SK-N-SH treated with all-trans-retinoic acid at 6 μM for 48 hours (cell line): ENCODE data around the gene RAB1A.

Source experiments
- ATAC-seq: fragments of 200-7000 bp; cut with Tn5 transposase; 3 replicates; pipeline ENCODE4 v1.9.1; 2020; ENCODE audit warnings: mild to moderate bottlenecking, moderate library complexity
- ARNTL ChIP-seq: fragments of 450-650 bp; formaldehyde crosslinking; IDR thresholded peaks from 2 replicates; pipeline ENCODE4 v1.5.0; 2020; ENCODE audit warnings: low read depth, mild to moderate bottlenecking, moderate library complexity, borderline replicate concordance
- BACH2 ChIP-seq: fragments of 250-450 bp; sonication (Bioruptor Pico); IDR thresholded peaks from 2 replicates; pipeline ENCODE4 v1.9.0; 2021; ENCODE audit warnings: mild to moderate bottlenecking, borderline replicate concordance
- CSDC2 ChIP-seq: fragments of 250-450 bp; sonication (Bioruptor Pico); IDR thresholded peaks from 2 replicates; pipeline ENCODE4 v1.5.0; 2020; ENCODE audit warnings: mild to moderate bottlenecking, moderate library complexity
- GLIS3 ChIP-seq: fragments of 250-450 bp; sonication (Bioruptor Pico); IDR thresholded peaks from 2 replicates; pipeline ENCODE4 v1.5.0; 2020; ENCODE audit warnings: mild to moderate bottlenecking, moderate library complexity
- ISL1 ChIP-seq: fragments of 250-450 bp; sonication (Bioruptor Pico); IDR thresholded peaks from 2 replicates; pipeline ENCODE4 v2.1.2; 2022; ENCODE audit warnings: mild to moderate bottlenecking, moderate library complexity
- OSR1 ChIP-seq: fragments of 250-450 bp; sonication (Bioruptor Pico); IDR thresholded peaks from 2 replicates; pipeline ENCODE4 v1.8.0; 2022; ENCODE audit warnings: moderate library complexity, mild to moderate bottlenecking, inconsistent platforms
- PPARA ChIP-seq: fragments of 250-450 bp; sonication (Bioruptor Pico); IDR thresholded peaks from 2 replicates; pipeline ENCODE4 v1.5.0; 2020; ENCODE audit warnings: mild to moderate bottlenecking, borderline replicate concordance
- RARB ChIP-seq: fragments of 250-450 bp; sonication (Bioruptor Pico); IDR thresholded peaks from 2 replicates; pipeline ENCODE4 v1.8.0; 2021; ENCODE audit warnings: mild to moderate bottlenecking, moderate library complexity
- SNAI2 ChIP-seq: fragments of 250-450 bp; sonication (Bioruptor Pico); IDR thresholded peaks from 2 replicates; pipeline ENCODE4 v1.5.0; 2020; ENCODE audit warnings: mild to moderate bottlenecking, moderate library complexity
- TCF4 ChIP-seq: fragments of 250-450 bp; sonication (Bioruptor Pico); IDR thresholded peaks from 2 replicates; pipeline ENCODE4 v1.8.0; 2021; ENCODE audit warnings: mild to moderate bottlenecking, moderate library complexity, borderline replicate concordance
- TOX ChIP-seq: fragments of 250-450 bp; sonication (Bioruptor Pico); IDR thresholded peaks from 2 replicates; pipeline ENCODE4 v1.8.0; 2021; ENCODE audit warnings: mild to moderate bottlenecking, moderate library complexity, borderline replicate concordance
- ZC3H10 ChIP-seq: fragments of 250-450 bp; sonication (Bioruptor Pico); IDR thresholded peaks from 2 replicates; pipeline ENCODE4 v1.5.1; 2021; ENCODE audit warnings: mild to moderate bottlenecking, moderate library complexity
- ZFP3 ChIP-seq: fragments of 250-450 bp; sonication (Bioruptor Pico); IDR thresholded peaks from 2 replicates; pipeline ENCODE4 v1.5.0; 2020; ENCODE audit warnings: mild to moderate bottlenecking, moderate library complexity
- ZFP30 ChIP-seq: fragments of 450-650 bp; formaldehyde crosslinking; IDR thresholded peaks from 2 replicates; pipeline ENCODE4 v1.5.0; 2022; ENCODE audit warnings: mild to moderate bottlenecking, moderate library complexity
- ZNF565 ChIP-seq: fragments of 450-650 bp; formaldehyde crosslinking; conservative IDR thresholded peaks from 2 replicates; pipeline ENCODE4 v1.5.0; 2020; ENCODE audit warnings: low read depth, mild to moderate bottlenecking, moderate library complexity
- ZNF70 ChIP-seq: fragments of 450-650 bp; formaldehyde crosslinking; IDR thresholded peaks from 2 replicates; pipeline ENCODE4 v1.5.0; 2020; ENCODE audit warnings: mild to moderate bottlenecking, moderate library complexity
- ZNF8 ChIP-seq: fragments of 450-650 bp; formaldehyde crosslinking; IDR thresholded peaks from 2 replicates; pipeline ENCODE4 v1.5.0; 2020; ENCODE audit warnings: mild to moderate bottlenecking, moderate library complexity
- TF ChIP-seq, protein P1 (sequence below): fragments of 250-450 bp; sonication (Bioruptor Pico); IDR thresholded peaks from 2 replicates; pipeline ENCODE4 v1.5.1; 2021; ENCODE audit warnings: mild to moderate bottlenecking, moderate library complexity
- TF ChIP-seq, protein P2 (sequence below): fragments of 250-450 bp; sonication (Bioruptor Pico); IDR thresholded peaks from 2 replicates; pipeline ENCODE4 v1.5.0; 2020; ENCODE audit warnings: mild to moderate bottlenecking, moderate library complexity
- TF ChIP-seq, protein P3 (sequence below): fragments of 250-450 bp; sonication (Bioruptor Pico); IDR thresholded peaks from 2 replicates; pipeline ENCODE4 v1.8.0; 2021; ENCODE audit warnings: low read depth, mild to moderate bottlenecking, moderate library complexity, borderline replicate concordance
- TF ChIP-seq, protein P4 (sequence below): fragments of 250-450 bp; sonication (Bioruptor Pico); IDR thresholded peaks from 2 replicates; pipeline ENCODE4 v1.8.0; 2020; ENCODE audit warnings: mild to moderate bottlenecking, moderate library complexity, borderline replicate concordance

Gene RAB1A

DNA sequence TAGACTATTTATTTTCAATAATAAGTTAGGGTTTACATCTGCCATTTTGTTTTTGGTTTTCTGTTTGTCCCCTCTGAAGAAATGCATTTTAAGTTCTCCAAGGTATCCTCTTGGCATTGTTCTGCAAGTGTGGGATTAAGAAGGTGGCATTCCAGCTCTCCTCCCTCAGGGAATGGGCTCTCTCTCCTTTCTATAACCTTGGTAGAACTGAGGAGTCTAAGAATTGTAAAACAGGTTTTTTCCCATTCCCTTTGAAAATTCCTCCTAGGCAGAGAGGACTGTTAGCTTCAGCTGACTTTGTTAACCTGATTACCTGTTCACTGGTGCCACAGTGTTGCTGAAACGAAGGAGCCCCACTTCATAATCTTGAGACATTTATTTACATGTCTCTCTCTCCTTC lies 26.1 kb upstream of the RAB1A start:
- ATAC-seq = no peak
- no peak for TF ChIP-seq SNAI2 (CRISPR knock-in tag)
- TF ChIP-seq OSR1 (CRISPR knock-in tag) = no peak
- TF ChIP-seq ISL1 (CRISPR knock-in tag) = no peak
- TF ChIP-seq ZC3H10 (CRISPR knock-in tag) = no peak
- no peak for TF ChIP-seq ZNF70
- TF ChIP-seq ZNF8 = no peak
- no peak for TF ChIP-seq BACH2 (CRISPR knock-in tag)
- TF ChIP-seq, protein P1, sequence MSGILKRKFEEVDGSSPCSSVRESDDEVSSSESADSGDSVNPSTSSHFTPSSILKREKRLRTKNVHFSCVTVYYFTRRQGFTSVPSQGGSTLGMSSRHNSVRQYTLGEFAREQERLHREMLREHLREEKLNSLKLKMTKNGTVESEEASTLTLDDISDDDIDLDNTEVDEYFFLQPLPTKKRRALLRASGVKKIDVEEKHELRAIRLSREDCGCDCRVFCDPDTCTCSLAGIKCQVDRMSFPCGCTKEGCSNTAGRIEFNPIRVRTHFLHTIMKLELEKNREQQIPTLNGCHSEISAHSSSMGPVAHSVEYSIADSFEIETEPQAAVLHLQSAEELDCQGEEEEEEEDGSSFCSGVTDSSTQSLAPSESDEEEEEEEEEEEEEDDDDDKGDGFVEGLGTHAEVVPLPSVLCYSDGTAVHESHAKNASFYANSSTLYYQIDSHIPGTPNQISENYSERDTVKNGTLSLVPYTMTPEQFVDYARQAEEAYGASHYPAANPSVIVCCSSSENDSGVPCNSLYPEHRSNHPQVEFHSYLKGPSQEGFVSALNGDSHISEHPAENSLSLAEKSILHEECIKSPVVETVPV (CRISPR knock-in tag) = no peak
- no peak for TF ChIP-seq ZFP3 (CRISPR knock-in tag)
- TF ChIP-seq, protein P2, sequence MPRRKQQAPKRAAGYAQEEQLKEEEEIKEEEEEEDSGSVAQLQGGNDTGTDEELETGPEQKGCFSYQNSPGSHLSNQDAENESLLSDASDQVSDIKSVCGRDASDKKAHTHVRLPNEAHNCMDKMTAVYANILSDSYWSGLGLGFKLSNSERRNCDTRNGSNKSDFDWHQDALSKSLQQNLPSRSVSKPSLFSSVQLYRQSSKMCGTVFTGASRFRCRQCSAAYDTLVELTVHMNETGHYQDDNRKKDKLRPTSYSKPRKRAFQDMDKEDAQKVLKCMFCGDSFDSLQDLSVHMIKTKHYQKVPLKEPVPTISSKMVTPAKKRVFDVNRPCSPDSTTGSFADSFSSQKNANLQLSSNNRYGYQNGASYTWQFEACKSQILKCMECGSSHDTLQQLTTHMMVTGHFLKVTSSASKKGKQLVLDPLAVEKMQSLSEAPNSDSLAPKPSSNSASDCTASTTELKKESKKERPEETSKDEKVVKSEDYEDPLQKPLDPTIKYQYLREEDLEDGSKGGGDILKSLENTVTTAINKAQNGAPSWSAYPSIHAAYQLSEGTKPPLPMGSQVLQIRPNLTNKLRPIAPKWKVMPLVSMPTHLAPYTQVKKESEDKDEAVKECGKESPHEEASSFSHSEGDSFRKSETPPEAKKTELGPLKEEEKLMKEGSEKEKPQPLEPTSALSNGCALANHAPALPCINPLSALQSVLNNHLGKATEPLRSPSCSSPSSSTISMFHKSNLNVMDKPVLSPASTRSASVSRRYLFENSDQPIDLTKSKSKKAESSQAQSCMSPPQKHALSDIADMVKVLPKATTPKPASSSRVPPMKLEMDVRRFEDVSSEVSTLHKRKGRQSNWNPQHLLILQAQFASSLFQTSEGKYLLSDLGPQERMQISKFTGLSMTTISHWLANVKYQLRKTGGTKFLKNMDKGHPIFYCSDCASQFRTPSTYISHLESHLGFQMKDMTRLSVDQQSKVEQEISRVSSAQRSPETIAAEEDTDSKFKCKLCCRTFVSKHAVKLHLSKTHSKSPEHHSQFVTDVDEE (CRISPR knock-in tag) = no peak
- no peak for TF ChIP-seq PPARA
- no peak for TF ChIP-seq CSDC2 (CRISPR knock-in tag)
- no peak for TF ChIP-seq RARB
- TF ChIP-seq ARNTL (CRISPR knock-in tag) = no peak
- TF ChIP-seq TCF4 = no peak
- TF ChIP-seq ZNF565 (CRISPR knock-in tag) = no peak
- TF ChIP-seq ZFP30 (CRISPR knock-in tag) = no peak
- no peak for TF ChIP-seq TOX (CRISPR knock-in tag)
- TF ChIP-seq, protein P3, sequence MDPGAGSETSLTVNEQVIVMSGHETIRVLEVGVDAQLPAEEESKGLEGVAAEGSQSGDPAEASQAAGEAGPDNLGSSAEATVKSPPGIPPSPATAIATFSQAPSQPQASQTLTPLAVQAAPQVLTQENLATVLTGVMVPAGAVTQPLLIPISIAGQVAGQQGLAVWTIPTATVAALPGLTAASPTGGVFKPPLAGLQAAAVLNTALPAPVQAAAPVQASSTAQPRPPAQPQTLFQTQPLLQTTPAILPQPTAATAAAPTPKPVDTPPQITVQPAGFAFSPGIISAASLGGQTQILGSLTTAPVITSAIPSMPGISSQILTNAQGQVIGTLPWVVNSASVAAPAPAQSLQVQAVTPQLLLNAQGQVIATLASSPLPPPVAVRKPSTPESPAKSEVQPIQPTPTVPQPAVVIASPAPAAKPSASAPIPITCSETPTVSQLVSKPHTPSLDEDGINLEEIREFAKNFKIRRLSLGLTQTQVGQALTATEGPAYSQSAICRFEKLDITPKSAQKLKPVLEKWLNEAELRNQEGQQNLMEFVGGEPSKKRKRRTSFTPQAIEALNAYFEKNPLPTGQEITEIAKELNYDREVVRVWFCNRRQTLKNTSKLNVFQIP (CRISPR knock-in tag) = no peak

DNA sequence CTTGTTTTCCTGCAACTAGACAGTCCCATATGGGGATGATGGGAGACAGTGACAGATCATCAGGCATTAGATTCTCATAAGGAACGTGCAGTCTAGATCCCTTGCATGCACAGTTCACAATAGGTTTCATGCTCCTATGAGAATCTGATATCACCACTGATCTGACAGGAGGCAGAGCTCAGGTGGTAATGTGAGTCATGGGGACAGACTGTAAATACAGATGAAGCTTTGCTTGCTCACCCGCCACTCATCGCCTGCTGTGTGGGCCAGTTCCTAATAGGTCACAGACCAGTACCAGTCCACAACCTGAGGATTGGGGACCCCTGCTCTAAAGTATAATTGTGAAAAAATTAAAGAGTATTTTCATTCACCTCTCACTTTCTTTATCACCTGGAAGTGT lies 23.6 kb upstream of the RAB1A start:
- TF ChIP-seq, protein P4, sequence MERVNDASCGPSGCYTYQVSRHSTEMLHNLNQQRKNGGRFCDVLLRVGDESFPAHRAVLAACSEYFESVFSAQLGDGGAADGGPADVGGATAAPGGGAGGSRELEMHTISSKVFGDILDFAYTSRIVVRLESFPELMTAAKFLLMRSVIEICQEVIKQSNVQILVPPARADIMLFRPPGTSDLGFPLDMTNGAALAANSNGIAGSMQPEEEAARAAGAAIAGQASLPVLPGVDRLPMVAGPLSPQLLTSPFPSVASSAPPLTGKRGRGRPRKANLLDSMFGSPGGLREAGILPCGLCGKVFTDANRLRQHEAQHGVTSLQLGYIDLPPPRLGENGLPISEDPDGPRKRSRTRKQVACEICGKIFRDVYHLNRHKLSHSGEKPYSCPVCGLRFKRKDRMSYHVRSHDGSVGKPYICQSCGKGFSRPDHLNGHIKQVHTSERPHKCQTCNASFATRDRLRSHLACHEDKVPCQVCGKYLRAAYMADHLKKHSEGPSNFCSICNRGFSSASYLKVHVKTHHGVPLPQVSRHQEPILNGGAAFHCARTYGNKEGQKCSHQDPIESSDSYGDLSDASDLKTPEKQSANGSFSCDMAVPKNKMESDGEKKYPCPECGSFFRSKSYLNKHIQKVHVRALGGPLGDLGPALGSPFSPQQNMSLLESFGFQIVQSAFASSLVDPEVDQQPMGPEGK (CRISPR knock-in tag) = no peak
- TF ChIP-seq ZC3H10 (CRISPR knock-in tag) (no peak), RARB (no peak), BACH2 (CRISPR knock-in tag) (no peak), TCF4 (no peak), PPARA (no peak), ZNF70 (no peak), CSDC2 (CRISPR knock-in tag) (no peak), GLIS3 (no peak), ISL1 (CRISPR knock-in tag) (no peak), ARNTL (CRISPR knock-in tag) (no peak), TOX (CRISPR knock-in tag) (no peak), OSR1 (CRISPR knock-in tag) (no peak), SNAI2 (CRISPR knock-in tag) (no peak), ZNF565 (CRISPR knock-in tag) (no peak)
- TF ChIP-seq, protein P2 (CRISPR knock-in tag) = no peak
- TF ChIP-seq, protein P3 (CRISPR knock-in tag) = no peak
- TF ChIP-seq, all 23 proteins: peak for 0

More for the DNA sequence above, 23.6 kb upstream of the RAB1A start:
- no peak for ATAC-seq
